Fibroblast of lung (primary cell): ENCODE measurements around the gene EVPL. TPM values are rescaled to one million over a fixed set of nuclear protein-coding genes. Genes with fewer than 3 reads are reported as not detected.

Experiments
- DNase-seq, 2 donors: peaks; one replicate each; pipeline versions ENCODE4 v3.0.0 to v3.0.0-alpha.2; 2010; ENCODE audit warnings: low read depth in 2 of 2
- H2AFZ ChIP-seq: 2 replicates; pipeline ENCODE4 v1.5.1; 2012; ENCODE audit warnings: low read length, control low read depth, inconsistent platforms
- H3K27ac ChIP-seq: 2 replicates; pipeline ENCODE4 v1.5.1; 2011; ENCODE audit warnings: low read length, control low read depth; ENCODE audit not compliant: insufficient read depth
- H3K27me3 ChIP-seq: 2 replicates; pipeline ENCODE4 v1.5.1; 2011; ENCODE audit warnings: mild to moderate bottlenecking, low read length; ENCODE audit not compliant: control insufficient read depth, insufficient read depth
- H3K36me3 ChIP-seq: 2 replicates; pipeline ENCODE4 v1.5.1; 2011; ENCODE audit warnings: low read length; ENCODE audit not compliant: control insufficient read depth, insufficient read depth
- H3K4me1 ChIP-seq: 2 replicates; pipeline ENCODE4 v1.5.1; 2011; ENCODE audit warnings: low read length; ENCODE audit not compliant: control insufficient read depth, insufficient read depth; ENCODE audit errors: extremely low read depth
- H3K4me2 ChIP-seq: 2 replicates; pipeline ENCODE4 v1.5.1; 2011; ENCODE audit warnings: low read length, control low read depth; ENCODE audit not compliant: insufficient read depth; ENCODE audit errors: extremely low read depth
- H3K4me3 ChIP-seq, 4 experiments: fragments of 200-600 bp in 1 of 4; sonication (generic) in 1 of 4; replicated peaks in 1 of 4; 2 replicates each; pipeline ENCODE4 v1.5.1; 2011 to 2016; ENCODE audit warnings: low read length in 4 of 4, low read depth in 3 of 4, mild to moderate bottlenecking in 3 of 4, control low read depth in 2 of 4, inconsistent platforms in 1 of 4, mixed read lengths in 1 of 4; ENCODE audit not compliant: insufficient read depth in 1 of 4; ENCODE audit errors: control extremely low read depth in 1 of 4
- H3K79me2 ChIP-seq: 2 replicates; pipeline ENCODE4 v1.5.1; 2012; ENCODE audit warnings: mild to moderate bottlenecking, low read length, inconsistent platforms; ENCODE audit not compliant: control insufficient read depth, insufficient read depth
- H3K9ac ChIP-seq: 2 replicates; pipeline ENCODE4 v1.5.1; 2011; ENCODE audit warnings: mild to moderate bottlenecking, low read length, control low read depth; ENCODE audit not compliant: insufficient read depth
- H3K9me3 ChIP-seq: 2 replicates; pipeline ENCODE4 v1.5.1; 2012; ENCODE audit warnings: low read depth, low read length; ENCODE audit not compliant: control insufficient read depth, insufficient read depth
- H4K20me1 ChIP-seq: 2 replicates; pipeline ENCODE4 v1.5.1; 2011; ENCODE audit warnings: low read length; ENCODE audit not compliant: control insufficient read depth, insufficient read depth; ENCODE audit errors: extremely low read depth
- EZH2 ChIP-seq: IDR thresholded peaks from 2 replicates; pipeline ENCODE4 v1.5.1; 2012; ENCODE audit warnings: low read length, control low read depth, mild to moderate bottlenecking; ENCODE audit errors: missing control alignments
- polyA plus RNA-seq, 2 donors: library from polyadenylated mRNA; depleted of rRNA in 1 of 2; stranded (reverse) in 1 of 2; unstranded in 1 of 2; fragments of >200 nt; gene quantifications; 2 replicates each; pipeline ENCODE4 v1.2.1, GENCODE V29; 2011 to 2012; ENCODE audit warnings: missing spikeins in 1 of 2
- total RNA-seq: library from RNA; depleted of rRNA; stranded (reverse); fragments of >200 nt; gene quantifications from 2 replicates; pipeline ENCODE4 v1.2.1, GENCODE V29; 2014
- TF ChIP-seq, protein P1 (sequence below), 2 donors: IDR thresholded peaks in 1 of 2; conservative IDR thresholded peaks in 1 of 2; 1 replicate in 1 of 2; 2 replicates in 1 of 2; pipeline ENCODE4 v1.5.1; 2011 to 2012; ENCODE audit warnings: low read length in 2 of 2, control low read depth in 1 of 2, inconsistent platforms in 1 of 2, low read depth in 1 of 2, mild to moderate bottlenecking in 1 of 2

Gene EVPL
- total and polyA plus RNA-seq, 2 donors (not counting 1 experiment from before 2014, with no cell fraction given): not detected

DNA sequence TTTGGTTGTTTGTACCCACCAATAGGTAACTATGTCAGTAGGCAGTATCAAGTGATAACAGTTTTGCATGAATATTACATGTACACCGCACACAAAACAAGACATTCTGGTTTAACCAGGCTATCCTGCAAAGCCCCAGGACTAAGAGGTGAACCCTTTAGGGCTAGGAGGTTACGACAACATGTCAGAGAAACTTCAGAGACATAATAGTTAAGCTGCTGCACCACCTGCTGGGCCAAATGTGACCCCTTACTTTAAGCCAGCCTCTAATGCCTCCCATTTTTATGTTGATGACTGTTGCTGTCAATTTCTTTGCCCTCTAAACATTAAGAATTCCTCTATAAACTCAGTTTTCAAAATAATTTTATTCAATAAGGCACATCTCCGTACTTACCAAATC lies 29.8 kb upstream of the EVPL start:
- Histone ChIP-seq H4K20me1 (no peaks in the 10 kb centered on the region), H3K9me3 (no peaks in the 10 kb centered on the region), H3K27me3 (no peaks in the 10 kb centered on the region), H3K9ac (no peak overlapping the region), H3K27ac (no peak overlapping the region), H2AFZ (no peak overlapping the region), H3K36me3 (peaks cover 11% of the 10 kb centered on the region), H3K79me2 (no peaks in the 10 kb centered on the region), H3K4me3 (no peak overlapping the region), H3K4me1 (peaks cover 2% of the 10 kb centered on the region), H3K4me2 (no peak overlapping the region)
- TF ChIP-seq EZH2: no peak
- TF ChIP-seq, protein P1, sequence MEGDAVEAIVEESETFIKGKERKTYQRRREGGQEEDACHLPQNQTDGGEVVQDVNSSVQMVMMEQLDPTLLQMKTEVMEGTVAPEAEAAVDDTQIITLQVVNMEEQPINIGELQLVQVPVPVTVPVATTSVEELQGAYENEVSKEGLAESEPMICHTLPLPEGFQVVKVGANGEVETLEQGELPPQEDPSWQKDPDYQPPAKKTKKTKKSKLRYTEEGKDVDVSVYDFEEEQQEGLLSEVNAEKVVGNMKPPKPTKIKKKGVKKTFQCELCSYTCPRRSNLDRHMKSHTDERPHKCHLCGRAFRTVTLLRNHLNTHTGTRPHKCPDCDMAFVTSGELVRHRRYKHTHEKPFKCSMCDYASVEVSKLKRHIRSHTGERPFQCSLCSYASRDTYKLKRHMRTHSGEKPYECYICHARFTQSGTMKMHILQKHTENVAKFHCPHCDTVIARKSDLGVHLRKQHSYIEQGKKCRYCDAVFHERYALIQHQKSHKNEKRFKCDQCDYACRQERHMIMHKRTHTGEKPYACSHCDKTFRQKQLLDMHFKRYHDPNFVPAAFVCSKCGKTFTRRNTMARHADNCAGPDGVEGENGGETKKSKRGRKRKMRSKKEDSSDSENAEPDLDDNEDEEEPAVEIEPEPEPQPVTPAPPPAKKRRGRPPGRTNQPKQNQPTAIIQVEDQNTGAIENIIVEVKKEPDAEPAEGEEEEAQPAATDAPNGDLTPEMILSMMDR (conservative IDR thresholded peaks at IDR 0.05 in 1 of 2, IDR thresholded peaks at IDR 0.05 in 1 of 2; ENCODE audit: low read depth in 1 of 2, low read length in 2 of 2): no peak
- no peak for DNase-seq

- Histone ChIP-seq H4K20me1 (no peaks in the 10 kb centered on the region), H3K27ac (no peak overlapping the region), H3K4me1 (peaks cover 2% of the 10 kb centered on the region), H3K4me3 (no peak overlapping the region), H3K9me3 (no peaks in the 10 kb centered on the region), H3K79me2 (peaks cover 2% of the 10 kb centered on the region), H3K9ac (no peak overlapping the region), H3K36me3 (peaks cover 5% of the 10 kb centered on the region), H2AFZ (no peak overlapping the region), H3K27me3 (no peaks in the 10 kb centered on the region), H3K4me2 (no peak overlapping the region)
- peak; percentile 49 to 77 for DNase-seq
- TF ChIP-seq, protein P1 (conservative IDR thresholded peaks at IDR 0.05 in 1 of 2, IDR thresholded peaks at IDR 0.05 in 1 of 2; ENCODE audit: low read depth in 1 of 2, low read length in 2 of 2): no peak
- TF ChIP-seq EZH2: no peak
Measured at GRCh38 chr17:76054112-76054476, 27.0 kb upstream of the EVPL start.

DNA sequence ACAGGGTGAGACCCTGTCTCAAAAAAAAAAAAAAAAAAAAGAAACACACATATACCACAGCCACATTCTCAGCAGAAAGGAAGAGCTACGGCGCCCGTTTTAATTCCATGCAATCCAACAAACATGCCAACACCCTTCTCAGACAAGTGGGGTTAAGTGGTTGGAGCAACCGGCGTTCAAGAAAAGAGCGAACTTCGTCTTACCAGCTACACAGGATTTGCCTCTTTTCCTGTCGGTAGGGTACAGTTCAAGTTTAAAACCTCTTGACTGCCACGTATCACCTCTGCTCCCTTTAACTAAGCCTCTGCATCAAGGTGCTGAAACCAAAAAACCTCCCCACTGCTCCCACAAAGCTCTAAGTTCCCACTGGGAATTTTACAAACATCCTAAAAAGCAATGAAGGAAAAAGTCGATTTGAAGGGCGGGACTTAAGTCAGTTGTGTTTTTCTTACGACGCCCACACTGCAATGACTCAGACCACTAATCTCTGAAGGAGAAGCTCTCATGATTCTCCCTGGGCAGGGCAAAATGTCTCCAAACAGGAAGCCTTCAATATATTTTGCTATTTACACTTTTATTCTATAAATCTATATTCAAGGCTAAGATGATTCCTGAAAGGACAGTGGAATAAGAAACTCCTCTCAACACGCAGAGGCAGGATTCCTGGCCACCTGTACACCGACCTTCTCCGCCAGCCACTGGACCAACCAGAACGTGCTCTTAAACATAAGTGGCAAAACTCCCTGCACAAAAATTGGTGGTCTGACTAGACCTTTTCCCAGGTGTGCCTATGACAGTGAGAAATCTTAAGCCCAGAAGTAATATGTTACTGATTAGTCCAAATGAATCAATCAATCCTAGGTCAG lies 26.4 kb upstream of the EVPL start:
- H3K27me3 ChIP-seq: no peaks in the 10 kb centered on the region
- H3K27ac ChIP-seq: no peak overlapping the region
- no peak for TF ChIP-seq EZH2
- TF ChIP-seq, protein P1 (conservative IDR thresholded peaks at IDR 0.05 in 1 of 2, IDR thresholded peaks at IDR 0.05 in 1 of 2; ENCODE audit: low read depth in 1 of 2, low read length in 2 of 2): no peak
- H3K9me3 ChIP-seq: no peaks in the 10 kb centered on the region
- peaks cover 2% of the 10 kb centered on the region for H3K4me1 ChIP-seq
- H3K4me2 ChIP-seq: no peak overlapping the region
- peaks cover 3% of the 10 kb centered on the region for H3K36me3 ChIP-seq
- no peak overlapping the region for H2AFZ ChIP-seq
- DNase-seq: peak; percentile 58 to 89
- H3K79me2 ChIP-seq: peaks cover 2% of the 10 kb centered on the region
- H3K4me3 ChIP-seq: no peak overlapping the region
- no peak overlapping the region for H3K9ac ChIP-seq
- H4K20me1 ChIP-seq: no peaks in the 10 kb centered on the region
